ENCODE measurements around the gene HDAC2. TPM values are rescaled to one million over a fixed set of nuclear protein-coding genes. Genes with fewer than 3 reads are reported as not detected.

HDAC2 gene
- total RNA-seq, 1 experiment from 2014 or later: 66.1 TPM

- no peak overlapping the region for H3K9ac ChIP-seq (ENCODE audit: low read length)
- no peak overlapping the region for H3K27ac ChIP-seq (ENCODE audit: low read length)
- intact Hi-C loops (cut with micrococcal nuclease): no loop called here
- BruUV-seq (replicated peaks): no TSS peak
- ATAC-seq: no peak
- no peak overlapping the region for H3K4me2 ChIP-seq (ENCODE audit: low read length)
- DNase-seq: no peak
- no peaks in the 10 kb centered on the region for H3K36me3 ChIP-seq (ENCODE audit: low read depth, low read length)
- no peaks in the 10 kb centered on the region for H3F3A ChIP-seq (ENCODE audit: low read length, unreplicated experiment)
- H4K20me1 ChIP-seq (ENCODE audit: low read length): no peaks in the 10 kb centered on the region
- TF ChIP-seq EZH2phosphoT487 (IDR thresholded peaks at IDR 0.05; ENCODE audit: borderline replicate concordance, low read length) (no peak), EZH2 (IDR thresholded peaks at IDR 0.05; ENCODE audit: low read length, unreplicated experiment) (no peak), CTCF (conservative IDR thresholded peaks at IDR 0.05; ENCODE audit: low read depth, low read length) (no peak)
- peaks cover 2% of the 10 kb centered on the region; the same call in 1 of the 2 replicates for H3K4me1 ChIP-seq (ENCODE audit: insufficient read depth, low read length)
- CTCF ChIA-PET: no interaction called here
- H3K27me3 ChIP-seq (ENCODE audit: low read length): no peaks in the 10 kb centered on the region
- H3K9me2 ChIP-seq (replicated peaks; ENCODE audit: low read length): no peaks in the 10 kb centered on the region
- no peak overlapping the region for H2AFZ ChIP-seq (ENCODE audit: low read length)
- no peaks in the 10 kb centered on the region for H3K79me2 ChIP-seq (ENCODE audit: low read length)
- POLR2A ChIA-PET (ENCODE audit: unreplicated experiment): no interaction called here
- no peak overlapping the region for H3K4me3 ChIP-seq (ENCODE audit: low read length)
- no peaks in the 10 kb centered on the region for H3K9me3 ChIP-seq (ENCODE audit: low read length)
Observed at GRCh38 chr6:113976806-113977205, 5.9 kb upstream of the HDAC2 start.

- intact Hi-C loops (cut with micrococcal nuclease): no loop called here
- Histone ChIP-seq H2AFZ (ENCODE audit: low read length) (peak overlapping the region; percentile 97), H3K27ac (ENCODE audit: low read length) (no peak overlapping the region), H3K9me2 (replicated peaks; ENCODE audit: low read length) (no peaks in the 10 kb centered on the region), H3K4me3 (ENCODE audit: low read length) (peak overlapping the region; percentile 99), H4K20me1 (ENCODE audit: low read length) (peaks cover 34% of the 10 kb centered on the region), H3F3A (ENCODE audit: low read length, unreplicated experiment) (no peaks in the 10 kb centered on the region), H3K4me1 (ENCODE audit: insufficient read depth, low read length) (peaks cover 9% of the 10 kb centered on the region), H3K27me3 (ENCODE audit: low read length) (no peaks in the 10 kb centered on the region), H3K9ac (ENCODE audit: low read length) (peak overlapping the region; percentile 91), H3K4me2 (ENCODE audit: low read length) (peak overlapping the region; percentile 94), H3K79me2 (ENCODE audit: low read length) (peaks cover 43% of the 10 kb centered on the region), H3K36me3 (ENCODE audit: low read depth, low read length) (no peaks in the 10 kb centered on the region), H3K9me3 (ENCODE audit: low read length) (no peaks in the 10 kb centered on the region)
- no peak for TF ChIP-seq EZH2phosphoT487 (IDR thresholded peaks at IDR 0.05; ENCODE audit: borderline replicate concordance, low read length)
- no peak for TF ChIP-seq EZH2 (IDR thresholded peaks at IDR 0.05; ENCODE audit: low read length, unreplicated experiment)
- no peak for TF ChIP-seq CTCF (conservative IDR thresholded peaks at IDR 0.05; ENCODE audit: low read depth, low read length)
- POLR2A ChIA-PET (ENCODE audit: unreplicated experiment): interaction anchor here (0.6 kb wide), 1 partner anchor 269 kb away, joined by 3 read pairs; no protein-coding TSS in a partner anchor
- BruUV-seq (replicated peaks): TSS peak; percentile 73
- no peak for ATAC-seq
- CTCF ChIA-PET: no interaction called here
- no peak for DNase-seq
Observed at GRCh38 chr6:113971741-113972140, 793 bp upstream of the HDAC2 start.

- no peaks in the 10 kb centered on the region for H3K9me2 ChIP-seq (replicated peaks; ENCODE audit: low read length)
- no peaks in the 10 kb centered on the region for H3K27me3 ChIP-seq (ENCODE audit: low read length)
- TF ChIP-seq EZH2phosphoT487 (IDR thresholded peaks at IDR 0.05; ENCODE audit: borderline replicate concordance, low read length) (no peak), EZH2 (IDR thresholded peaks at IDR 0.05; ENCODE audit: low read length, unreplicated experiment) (no peak)
- H3K4me2 ChIP-seq (ENCODE audit: low read length): peak overlapping the region; percentile 94
- H3K4me3 ChIP-seq (ENCODE audit: low read length): peak overlapping the region; percentile 99
- H3K79me2 ChIP-seq (ENCODE audit: low read length): peaks cover 59% of the 10 kb centered on the region
- intact Hi-C loops (cut with micrococcal nuclease): no loop called here
- ATAC-seq (peak; percentile 46), DNase-seq (peak; percentile 14)
- peak overlapping the region; percentile 56 for H3K27ac ChIP-seq (ENCODE audit: low read length)
- no peaks in the 10 kb centered on the region for H3K36me3 ChIP-seq (ENCODE audit: low read depth, low read length)
- BruUV-seq (replicated peaks): no TSS peak
- POLR2A ChIA-PET (ENCODE audit: unreplicated experiment): no interaction called here
- H3K9me3 ChIP-seq (ENCODE audit: low read length): no peaks in the 10 kb centered on the region
- CTCF ChIA-PET: no interaction called here
- H3F3A ChIP-seq (ENCODE audit: low read length, unreplicated experiment): no peaks in the 10 kb centered on the region
- H4K20me1 ChIP-seq (ENCODE audit: low read length): peaks cover 36% of the 10 kb centered on the region
- H2AFZ ChIP-seq (ENCODE audit: low read length): peak overlapping the region; percentile 97
- H3K9ac ChIP-seq (ENCODE audit: low read length): peak overlapping the region; percentile 91
- H3K4me1 ChIP-seq (ENCODE audit: insufficient read depth, low read length): peaks cover 9% of the 10 kb centered on the region
Observed at GRCh38 chr6:113969888-113970804, 802 bp downstream of the HDAC2 start.

All from PC-3 (cell line).